Esophagus muscularis mucosa (tissue), 4 donors: ENCODE results near the gene PDE8A. TPM values are rescaled to one million over a fixed set of nuclear protein-coding genes. Genes with fewer than 3 reads are reported as not detected.

Source experiments
- DNase-seq: peaks from one replicate; pipeline ENCODE4 v3.0.0-alpha.2; 2017; ENCODE audit errors: extremely low spot score
- H3K27ac ChIP-seq, 4 donors: fragments of 200-600 bp; sonication (generic); replicated peaks in 1 of 4; 1 replicate in 3 of 4; 2 replicates in 1 of 4; pipeline ENCODE4 v1.5.1; 2016 to 2019; ENCODE audit warnings: mild to moderate bottlenecking in 1 of 4
- H3K27me3 ChIP-seq, 4 donors: fragments of 200-600 bp; sonication (generic); one replicate each; pipeline versions ENCODE4 v1.5.1 to v1.6.0; 2016 to 2019
- H3K36me3 ChIP-seq, 4 donors: fragments of 200-600 bp; sonication (generic); one replicate each; pipeline ENCODE4 v1.5.1; 2016 to 2019
- H3K4me1 ChIP-seq, 4 donors: fragments of 200-600 bp; sonication (generic); one replicate each; pipeline ENCODE4 v1.5.1; 2016 to 2019
- H3K4me3 ChIP-seq, 4 donors: fragments of 200-600 bp; sonication (generic); 1 replicate in 2 of 4; 2 replicates in 2 of 4; pipeline ENCODE4 v1.5.1; 2016 to 2019; ENCODE audit warnings: mild to moderate bottlenecking in 4 of 4, moderate library complexity in 1 of 4
- H3K9me3 ChIP-seq, 4 donors: fragments of 200-600 bp; sonication (generic); 1 replicate in 3 of 4; 2 replicates in 1 of 4; pipeline ENCODE4 v1.5.1; 2016 to 2019
- CTCF ChIP-seq, 3 experiments: fragments of 200-600 bp in 2 of 3; fragments of 450-650 bp in 1 of 3; sonication (generic) in 2 of 3; IDR thresholded peaks; one replicate each; pipeline ENCODE4 v1.5.1; 2017 to 2019; ENCODE audit warnings: antibody characterized with exemption in 3 of 3, mild to moderate bottlenecking in 2 of 3, moderate library complexity in 1 of 3
- EP300 ChIP-seq: sonication (generic); formaldehyde crosslinking; IDR thresholded peaks from one replicate; pipeline ENCODE4 v1.6.1; 2017; ENCODE audit warnings: antibody characterized with exemption
- POLR2A ChIP-seq: fragments of 450-650 bp; IDR thresholded peaks from one replicate; pipeline ENCODE4 v1.6.1; 2017; ENCODE audit warnings: antibody characterized with exemption, moderate library complexity, mild to moderate bottlenecking, low read depth
- POLR2AphosphoS5 ChIP-seq, 2 donors: sonication (generic); formaldehyde crosslinking; IDR thresholded peaks; one replicate each; pipeline ENCODE4 v1.6.1; 2017; ENCODE audit warnings: antibody characterized with exemption in 2 of 2
- WGBS: methylation state at CpG from one replicate; pipeline ENCODE4 v1.1.5; 2018; 5-methylcytosine and 5-hydroxymethylcytosine counted together
- intact Hi-C: fragments of 100-400 bp; cut with DNase I; formaldehyde crosslinking; loops from one replicate; pipeline ENCODE4 v1.15.1; 2023
- total RNA-seq, 4 donors: library from RNA; depleted of rRNA; stranded (reverse); fragments of >200 nt; gene quantifications; one replicate each; pipeline versions ENCODE4 v1.1.0 to v1.2.1, GENCODE V29; 2016

The PDE8A gene
- total RNA-seq, 4 donors from 2014 or later: 31.6 to 36.1 (median 32.5) TPM

GRCh38 chr15:84961707-84962106 is 19.9 kb upstream of the PDE8A start:
- no peak for TF ChIP-seq EP300
- TF ChIP-seq CTCF (IDR thresholded peaks at IDR 0.05): no peak
- Histone ChIP-seq H3K27me3 (no peaks in the 10 kb centered on the region), H3K4me1 (peaks cover 0 to 4% (median 0%) of the 10 kb centered on the region in 4 donors), H3K9me3 (peaks cover 0 to 9% (median 4%) of the 10 kb centered on the region in 4 donors), H3K27ac (no peak overlapping the region), H3K36me3 (no peaks in the 10 kb centered on the region), H3K4me3 (no peak overlapping the region)
- WGBS: 69% methylated on average over 3 of the region's 3 CpGs
- intact Hi-C loops: no loop called here
- no peak for DNase-seq

GRCh38 chr15:84962955-84963354 is 18.7 kb upstream of the PDE8A start:
- TF ChIP-seq EP300 (no peak), POLR2AphosphoS5 (IDR thresholded peaks at IDR 0.05) (no peak), CTCF (IDR thresholded peaks at IDR 0.05) (no peak), POLR2A (no peak)
- Histone ChIP-seq H3K4me3 (no peak overlapping the region), H3K27ac (no peak overlapping the region), H3K27me3 (no peaks in the 10 kb centered on the region), H3K9me3 (peaks cover 0 to 9% (median 4%) of the 10 kb centered on the region in 4 donors), H3K4me1 (peaks cover 0 to 4% (median 0%) of the 10 kb centered on the region in 4 donors), H3K36me3 (no peaks in the 10 kb centered on the region)
- DNase-seq: no peak
- 85% methylated on average over 3 of the region's 3 CpGs for WGBS
- intact Hi-C loops: no loop called here

- TF ChIP-seq POLR2A: no peak
- no peak for TF ChIP-seq EP300
- no peak for TF ChIP-seq CTCF (IDR thresholded peaks at IDR 0.05)
- TF ChIP-seq POLR2AphosphoS5 (IDR thresholded peaks at IDR 0.05): no peak
- H3K27me3 ChIP-seq: no peaks in the 10 kb centered on the region
- H3K4me3 ChIP-seq: no peak overlapping the region
- intact Hi-C loops: no loop called here
- H3K9me3 ChIP-seq: peaks cover 0 to 9% (median 4%) of the 10 kb centered on the region in 4 donors
- WGBS: 80% methylated on average over 3 of the region's 3 CpGs
- H3K4me1 ChIP-seq: no peaks in the 10 kb centered on the region
- no peaks in the 10 kb centered on the region for H3K36me3 ChIP-seq
- DNase-seq: no peak
- no peak overlapping the region for H3K27ac ChIP-seq
Observed at GRCh38 chr15:84967380-84967779, 14.3 kb upstream of the PDE8A start.

- Histone ChIP-seq H3K27ac (no peak overlapping the region), H3K4me3 (no peak overlapping the region), H3K4me1 (no peaks in the 10 kb centered on the region), H3K27me3 (no peaks in the 10 kb centered on the region), H3K9me3 (peaks cover 0 to 9% (median 4%) of the 10 kb centered on the region in 4 donors), H3K36me3 (no peaks in the 10 kb centered on the region)
- TF ChIP-seq POLR2AphosphoS5 (IDR thresholded peaks at IDR 0.05) (no peak), EP300 (no peak), CTCF (IDR thresholded peaks at IDR 0.05) (no peak), POLR2A (no peak)
- DNase-seq: no peak
- 90% methylated on average over 3 of the region's 3 CpGs for WGBS
- intact Hi-C loops: no loop called here
Observed at GRCh38 chr15:84968301-84968700, 13.4 kb upstream of the PDE8A start.

- no peak overlapping the region for H3K27ac ChIP-seq
- H3K27me3 ChIP-seq: no peaks in the 10 kb centered on the region
- 52% methylated on average over 5 of the region's 6 CpGs for WGBS
- H3K4me1 ChIP-seq: no peaks in the 10 kb centered on the region
- no peak overlapping the region for H3K4me3 ChIP-seq
- intact Hi-C loops: no loop called here
- TF ChIP-seq CTCF (IDR thresholded peaks at IDR 0.05) (no peak), POLR2A (no peak), POLR2AphosphoS5 (IDR thresholded peaks at IDR 0.05) (no peak), EP300 (no peak)
- H3K36me3 ChIP-seq: no peaks in the 10 kb centered on the region
- peaks cover 0 to 9% (median 4%) of the 10 kb centered on the region in 4 donors for H3K9me3 ChIP-seq
- no peak for DNase-seq
Observed at GRCh38 chr15:84969257-84969656, 12.4 kb upstream of the PDE8A start.
